Measurements from ENCODE around the gene IL20.

The IL20 gene

DNA sequence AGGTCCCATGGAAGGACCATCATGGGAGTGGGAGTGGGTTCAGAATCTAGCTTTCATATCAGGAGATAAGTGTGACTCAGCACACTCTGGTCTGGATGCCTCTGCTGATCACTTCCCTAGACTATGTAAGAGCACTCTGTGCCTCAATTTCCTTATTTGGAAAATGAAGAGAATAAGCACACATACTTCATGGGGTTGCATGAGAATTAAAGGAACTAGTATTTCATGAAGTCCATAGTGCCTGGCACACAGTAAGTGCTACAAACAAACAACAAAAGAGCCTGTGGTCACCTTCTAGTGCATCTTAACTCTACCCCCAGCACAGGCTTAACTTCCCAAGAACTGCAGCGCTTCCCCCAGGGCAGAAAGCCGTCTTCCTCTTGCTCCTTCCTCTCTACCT, 9.6 kb upstream of the IL20 start:
- TF ChIP-seq, protein P1, sequence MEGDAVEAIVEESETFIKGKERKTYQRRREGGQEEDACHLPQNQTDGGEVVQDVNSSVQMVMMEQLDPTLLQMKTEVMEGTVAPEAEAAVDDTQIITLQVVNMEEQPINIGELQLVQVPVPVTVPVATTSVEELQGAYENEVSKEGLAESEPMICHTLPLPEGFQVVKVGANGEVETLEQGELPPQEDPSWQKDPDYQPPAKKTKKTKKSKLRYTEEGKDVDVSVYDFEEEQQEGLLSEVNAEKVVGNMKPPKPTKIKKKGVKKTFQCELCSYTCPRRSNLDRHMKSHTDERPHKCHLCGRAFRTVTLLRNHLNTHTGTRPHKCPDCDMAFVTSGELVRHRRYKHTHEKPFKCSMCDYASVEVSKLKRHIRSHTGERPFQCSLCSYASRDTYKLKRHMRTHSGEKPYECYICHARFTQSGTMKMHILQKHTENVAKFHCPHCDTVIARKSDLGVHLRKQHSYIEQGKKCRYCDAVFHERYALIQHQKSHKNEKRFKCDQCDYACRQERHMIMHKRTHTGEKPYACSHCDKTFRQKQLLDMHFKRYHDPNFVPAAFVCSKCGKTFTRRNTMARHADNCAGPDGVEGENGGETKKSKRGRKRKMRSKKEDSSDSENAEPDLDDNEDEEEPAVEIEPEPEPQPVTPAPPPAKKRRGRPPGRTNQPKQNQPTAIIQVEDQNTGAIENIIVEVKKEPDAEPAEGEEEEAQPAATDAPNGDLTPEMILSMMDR (IDR thresholded peaks at IDR 0.05) = no peak

DNA sequence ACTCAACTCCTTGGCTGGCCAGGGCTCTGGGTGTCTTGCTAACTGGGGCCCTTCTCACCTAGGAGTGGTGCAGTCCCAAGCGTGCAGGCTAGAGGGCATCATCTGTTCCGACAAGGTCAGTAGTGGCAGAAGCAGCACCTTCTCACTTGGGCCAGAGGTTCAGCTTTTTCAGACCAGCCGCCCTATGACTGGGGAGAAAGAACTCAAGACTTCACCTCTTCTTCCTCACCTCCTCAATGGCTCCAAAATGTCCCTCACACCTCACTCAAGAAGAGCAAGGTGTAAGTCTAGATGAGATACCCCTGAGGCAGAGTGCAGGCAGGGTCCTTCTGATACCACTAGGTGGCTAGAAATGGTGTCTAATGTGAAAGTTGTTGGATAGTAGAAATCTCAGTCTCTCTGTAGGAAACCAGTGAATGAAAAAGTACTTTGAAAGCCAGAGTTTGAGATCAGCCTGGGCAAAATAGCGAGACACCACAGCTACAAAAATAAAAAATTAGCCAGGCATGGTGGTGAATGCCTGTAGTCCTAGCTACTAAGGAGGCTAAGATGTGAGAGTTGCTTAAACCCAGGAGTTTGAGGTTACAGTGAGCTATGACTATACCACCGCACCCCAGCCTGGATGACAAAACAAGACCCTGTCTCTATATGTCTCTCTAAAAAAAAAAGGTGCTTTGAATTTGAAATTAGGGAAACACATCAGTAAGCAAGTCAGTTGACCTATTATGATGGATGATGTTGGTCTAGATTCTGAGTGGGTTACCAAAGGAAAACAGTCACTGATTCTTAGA, 8.6 kb upstream of the IL20 start:
- TF ChIP-seq, protein P1 (IDR thresholded peaks at IDR 0.05) = 0 out of 2 replicates have a peak, but pooled peaks have one; percentile 17

DNA sequence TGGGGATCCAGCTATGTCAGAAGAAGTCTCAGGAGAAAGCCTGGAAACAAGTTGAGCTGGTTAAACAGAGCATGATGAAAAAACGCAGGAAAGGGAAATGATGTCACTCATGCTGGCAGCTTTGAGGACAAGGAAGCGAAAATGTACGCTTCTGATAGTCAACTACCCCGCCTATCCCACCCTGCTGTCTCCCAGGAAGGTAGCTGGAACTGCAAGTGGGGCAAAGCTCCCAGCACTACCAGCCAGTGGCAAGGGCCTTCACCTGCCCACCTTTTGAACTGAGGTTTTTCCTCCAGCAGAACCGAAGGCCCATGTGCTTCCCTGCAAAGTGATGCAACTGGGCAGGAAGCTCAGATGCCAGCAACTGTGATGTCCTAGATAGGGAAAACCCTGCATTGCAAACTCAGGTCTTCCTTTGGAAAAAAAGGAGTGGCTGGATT, 6.3 kb upstream of the IL20 start:
- TF ChIP-seq, protein P1 (IDR thresholded peaks at IDR 0.05) = no peak

DNA sequence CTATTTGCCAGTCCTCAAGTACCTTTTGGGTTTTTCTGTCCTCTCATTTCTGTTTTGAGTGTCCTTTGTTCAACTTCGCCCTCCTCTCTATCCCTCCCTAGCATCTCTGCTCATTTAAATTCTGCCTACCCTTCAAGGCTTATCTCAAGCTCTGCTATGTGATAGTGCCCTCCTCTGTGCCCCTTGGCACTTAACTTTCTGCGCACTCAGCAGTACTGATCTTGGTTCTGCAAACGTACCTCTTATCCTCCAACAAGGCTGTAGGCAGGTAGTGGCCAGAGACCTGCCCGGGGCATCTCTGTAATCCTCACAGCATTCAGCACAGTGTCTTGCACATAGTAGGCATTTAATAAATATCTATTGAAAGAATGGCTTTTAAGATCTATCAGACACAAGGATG, 5.3 kb upstream of the IL20 start:
- TF ChIP-seq, protein P1 (IDR thresholded peaks at IDR 0.05) = no peak

DNA sequence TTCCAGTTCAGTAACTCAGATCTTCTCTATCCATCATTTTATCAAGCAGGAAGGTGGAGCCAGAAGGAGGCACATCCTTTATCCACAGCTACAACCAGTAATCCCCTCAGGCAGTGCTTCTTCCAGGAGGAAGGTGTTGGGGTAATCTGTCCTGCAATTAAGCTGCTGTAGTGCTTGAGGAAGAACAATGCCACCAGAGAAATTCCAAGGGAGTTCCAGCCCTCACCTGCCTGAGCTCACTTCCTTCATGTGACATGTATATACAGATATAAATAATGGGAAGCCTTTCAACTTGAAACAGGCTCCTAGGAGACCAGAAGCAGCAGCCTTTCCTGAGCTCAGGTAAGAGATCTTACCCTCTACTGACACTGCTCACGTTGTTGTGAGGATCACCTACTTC, 2.2 kb upstream of the IL20 start:
- TF ChIP-seq, protein P1 (IDR thresholded peaks at IDR 0.05) = no peak

DNA sequence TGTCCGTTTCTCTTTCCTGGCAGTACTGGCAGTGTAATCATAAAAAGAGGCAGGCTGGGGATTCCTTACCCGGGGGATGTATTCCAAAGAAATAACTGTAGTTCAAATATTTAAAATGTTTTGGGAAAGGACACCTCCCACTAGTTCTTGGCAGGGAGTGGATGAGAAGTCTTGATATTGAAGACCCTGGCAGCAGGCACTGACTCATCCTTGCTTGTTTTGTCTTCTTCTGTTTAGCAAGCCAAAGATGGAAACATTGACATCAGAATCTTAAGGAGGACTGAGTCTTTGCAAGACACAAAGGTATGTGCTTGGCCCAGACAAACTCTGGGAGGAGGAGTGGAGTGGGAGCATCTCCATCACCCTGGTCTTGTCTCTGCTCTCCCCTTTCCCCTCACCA, 639 bp downstream of the IL20 start:
- TF ChIP-seq, protein P1 (IDR thresholded peaks at IDR 0.05) = no peak

DNA sequence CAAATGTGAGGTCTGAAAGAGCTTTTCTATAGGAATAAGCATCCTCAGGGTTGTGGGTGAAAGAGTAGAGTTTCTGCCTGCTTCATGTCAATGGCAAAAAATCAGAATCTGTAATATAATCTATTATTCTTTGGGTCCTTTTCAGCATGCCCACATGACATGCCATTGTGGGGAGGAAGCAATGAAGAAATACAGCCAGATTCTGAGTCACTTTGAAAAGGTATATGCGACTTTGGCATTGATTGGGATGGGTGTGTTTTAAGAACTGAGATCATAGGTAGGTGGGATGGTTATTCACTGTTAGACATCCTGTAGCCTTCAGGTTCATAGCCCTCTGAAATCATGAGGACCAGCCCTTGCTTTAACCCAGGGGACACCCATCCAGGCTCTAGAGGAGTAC, 1.8 kb downstream of the IL20 start:
- TF ChIP-seq, protein P1 (IDR thresholded peaks at IDR 0.05) = no peak

Measured in LNCAP (cell line).